Heart left ventricle (tissue), 16 donors: ENCODE results near the gene ZNF280D. TPM values are rescaled to one million over a fixed set of nuclear protein-coding genes. Genes with fewer than 3 reads are reported as not detected.

Experiments
- ATAC-seq, 4 donors: fragments of 200-7000 bp; cut with Tn5 transposase; one replicate each; pipeline ENCODE4 v1.9.1; 2020 to 2022; ENCODE audit warnings: moderate library complexity in 4 of 4, mild to moderate bottlenecking in 3 of 4, moderate number of reproducible peaks in 1 of 4
- DNase-seq, 5 donors: peaks; one replicate each; pipeline ENCODE4 v3.0.0-alpha.2; 2020
- H3K27ac ChIP-seq, 12 donors: fragments of 200-600 bp; sonication (generic) in 4 of 12; one replicate each; pipeline versions ENCODE4 v1.5.0 to v1.8.0; 2016 to 2022; ENCODE audit warnings: mild to moderate bottlenecking in 2 of 12
- H3K27me3 ChIP-seq, 9 donors: fragments of 200-600 bp; sonication (generic) in 2 of 9; one replicate each; pipeline versions ENCODE4 v1.5.1 to v1.8.0; 2016 to 2022; ENCODE audit warnings: mild to moderate bottlenecking in 3 of 9
- H3K36me3 ChIP-seq, 9 donors: fragments of 200-600 bp; sonication (generic) in 2 of 9; one replicate each; pipeline versions ENCODE4 v1.5.0 to v1.8.0; 2018 to 2022; ENCODE audit warnings: mild to moderate bottlenecking in 2 of 9
- H3K4me1 ChIP-seq, 12 donors: fragments of 200-600 bp; sonication (generic) in 4 of 12; one replicate each; pipeline versions ENCODE4 v1.5.0 to v1.8.0; 2016 to 2022; ENCODE audit warnings: mild to moderate bottlenecking in 3 of 12
- H3K4me3 ChIP-seq, 12 donors: fragments of 200-600 bp; sonication (generic) in 4 of 12; one replicate each; pipeline versions ENCODE4 v1.5.0 to v1.8.0; 2017 to 2022; ENCODE audit warnings: mild to moderate bottlenecking in 9 of 12, moderate library complexity in 4 of 12
- H3K9me3 ChIP-seq, 12 donors: fragments of 200-600 bp; sonication (generic) in 4 of 12; one replicate each; pipeline versions ENCODE4 v1.5.0 to v1.8.0; 2016 to 2022; ENCODE audit warnings: mild to moderate bottlenecking in 1 of 12
- CTCF ChIP-seq, 12 donors: fragments of 200-600 bp; sonication (generic) in 4 of 12; IDR thresholded peaks; one replicate each; pipeline versions ENCODE4 v1.5.0 to v1.8.0; 2018 to 2022; ENCODE audit warnings: antibody characterized with exemption in 12 of 12, mild to moderate bottlenecking in 5 of 12
- POLR2A ChIP-seq, 2 donors: fragments of 450-650 bp; IDR thresholded peaks; one replicate each; pipeline ENCODE4 v1.6.1; 2017; ENCODE audit warnings: antibody characterized with exemption in 2 of 2, mild to moderate bottlenecking in 2 of 2, moderate library complexity in 2 of 2
- WGBS, 4 donors: extraction: QIAGEN DNeasy Blood & Tissue Kit in 2 of 4; methylation state at CpG; one replicate each; pipeline versions ENCODE4 v1.1.5 to v1.1.7; 2013 to 2018; 5-methylcytosine and 5-hydroxymethylcytosine counted together
- intact Hi-C, 10 donors: fragments of 100-400 bp; cut with DNase I; formaldehyde crosslinking; loops; one replicate each; pipeline versions ENCODE4 v1.11.1 to v1.14.2; 2022
- polyA plus RNA-seq, 2 donors: library from polyadenylated mRNA; stranded (reverse); fragments of 200-250 nt; gene quantifications; one replicate each; pipeline ENCODE4 v1.2.3, GENCODE V29; 2013
- total RNA-seq, 9 donors: library from RNA; depleted of rRNA in 2 of 9; stranded (reverse); fragments of >200 nt in 2 of 9; fragmentation: NEBNext Ultra II Directional in 3 of 9; extraction: Animal tissue kit (Norgen Biotek cat#: 25700) in 3 of 9; gene quantifications; one replicate each; pipeline versions ENCODE4 v1.1.0 to v1.2.4, GENCODE V29; 2016 to 2023
- donor health status: ischemic (EF 13 %, LVEDD 7.1; RV severe dilation, severe dysfunction).
- donor health status: healthy with polysubstance abuse.
- donor health status: DM: no; HTN: yes; CAD: no.
- donor health status: DM: no; HTN: no; CAD: no.
- donor health status: ischemic (EF 25% LVEDD 6.9; RV normal size, moderate dysfunction).
- donor health status: ischemic (EF 25% LVEDD 5.7; RV mildly dilated, moderate dysfunction).
- donor health status: healthy.
- donor health status: DM: yes; HTN: yes; CAD: no.
- donor health status: ischemic (EF 35%, LVEDD 5.7; RV mildly dilated, moderate dysfunction).
- donor health status: nonischemic (EF 11% LVEDD 7.7; RV severe dilation, severe dysfunction).
- donor health status: DM: yes; HTN: yes; CAD: no.
- donor health status: PGD.
- donor health status: ischemic (EF 29% LVEDD 5.4; RV normal size, mild dysfunction).
- donor health status: nonischemic (EF 23%, LVEDD 6.1; RV moderate dilation, normal function).

ZNF280D gene
- total and polyA plus RNA-seq, 11 donors: 7.0 to 32.8 (median 23.4) TPM

GRCh38 chr15:56772868-56773639 is 39.7 kb upstream of the ZNF280D start:
- 85 to 94% (median 89%) methylated on average over 6 of the region's 6 CpGs for WGBS, 4 donors
- no peak overlapping the region for H3K4me3 ChIP-seq
- no peak for DNase-seq
- no peaks in the 10 kb centered on the region for H3K36me3 ChIP-seq
- H3K27me3 ChIP-seq: no peaks in the 10 kb centered on the region
- ATAC-seq: no peak
- TF ChIP-seq POLR2A (IDR thresholded peaks at IDR 0.05) (no peak), CTCF (IDR thresholded peaks at IDR 0.05) (no peak)
- H3K27ac ChIP-seq: no peak overlapping the region
- intact Hi-C loops: loop anchor here in 1 of 10 donors (10.0 kb wide), 1 partner anchor 88 kb away; no protein-coding TSS in a partner anchor
- no peaks in the 10 kb centered on the region for H3K9me3 ChIP-seq
- peaks cover 0 to 25% (median 0%) of the 10 kb centered on the region in 12 donors for H3K4me1 ChIP-seq

- DNase-seq (no peak), ATAC-seq (no peak)
- no peak overlapping the region for H3K4me3 ChIP-seq
- no peak overlapping the region for H3K27ac ChIP-seq
- no peaks in the 10 kb centered on the region for H3K9me3 ChIP-seq
- H3K4me1 ChIP-seq: peaks cover 0 to 34% (median 0%) of the 10 kb centered on the region in 12 donors
- TF ChIP-seq CTCF (IDR thresholded peaks at IDR 0.05): no peak
- TF ChIP-seq POLR2A (IDR thresholded peaks at IDR 0.05): no peak
- intact Hi-C loops: loop anchor here in 1 of 10 donors (10.0 kb wide), 1 partner anchor 85 kb away; no protein-coding TSS in a partner anchor
- WGBS, 4 donors: 91 to 95% (median 93%) methylated on average over 5 of the region's 5 CpGs
- no peaks in the 10 kb centered on the region for H3K27me3 ChIP-seq
- H3K36me3 ChIP-seq: no peaks in the 10 kb centered on the region
Measured at GRCh38 chr15:56770173-56770572, 36.9 kb upstream of the ZNF280D start.

GRCh38 chr15:56767315-56767714 is 34.0 kb upstream of the ZNF280D start:
- no peak overlapping the region for H3K4me3 ChIP-seq
- no peaks in the 10 kb centered on the region for H3K27me3 ChIP-seq
- intact Hi-C loops: no loop called here
- DNase-seq (no peak), ATAC-seq (no peak)
- H3K9me3 ChIP-seq: no peaks in the 10 kb centered on the region
- no peaks in the 10 kb centered on the region for H3K36me3 ChIP-seq
- H3K27ac ChIP-seq: no peak overlapping the region
- TF ChIP-seq POLR2A (IDR thresholded peaks at IDR 0.05) (no peak), CTCF (IDR thresholded peaks at IDR 0.05) (no peak)
- peaks cover 0 to 38% (median 8%) of the 10 kb centered on the region in 12 donors for H3K4me1 ChIP-seq
- WGBS, 4 donors: 90 to 97% (median 95%) methylated on average over 1 of the region's 1 CpG

- peaks cover 0 to 42% (median 8%) of the 10 kb centered on the region in 12 donors for H3K4me1 ChIP-seq
- intact Hi-C loops: no loop called here
- no peaks in the 10 kb centered on the region for H3K36me3 ChIP-seq
- no peak overlapping the region for H3K4me3 ChIP-seq
- DNase-seq (no peak), ATAC-seq (no peak)
- H3K27ac ChIP-seq: no peak overlapping the region
- H3K27me3 ChIP-seq: no peaks in the 10 kb centered on the region
- TF ChIP-seq CTCF (IDR thresholded peaks at IDR 0.05): no peak
- TF ChIP-seq POLR2A (IDR thresholded peaks at IDR 0.05): no peak
- H3K9me3 ChIP-seq: no peaks in the 10 kb centered on the region
Measured at GRCh38 chr15:56765251-56765650, 31.9 kb upstream of the ZNF280D start.
